Neural crest cell (in vitro differentiated cells): ENCODE data around the gene OR5AN1. TPM values are rescaled to one million over a fixed set of nuclear protein-coding genes. Genes with fewer than 3 reads are reported as not detected.

Experiments used
- DNase-seq: peaks from one replicate; pipeline ENCODE4 v3.0.0; 2021; ENCODE audit warnings: low read depth, mixed read lengths, low spot score
- H3K27ac Mint-ChIP-seq: one replicate; pipeline ENCODE4 v1.8.0; 2021; ENCODE audit warnings: mild to moderate bottlenecking, mixed read lengths; ENCODE audit not compliant: unreplicated experiment
- H3K27me3 Mint-ChIP-seq: 2 replicates; pipeline ENCODE4 v1.8.0; 2021; ENCODE audit warnings: low read depth, mild to moderate bottlenecking, mixed read lengths
- H3K36me3 Mint-ChIP-seq: 2 replicates; pipeline ENCODE4 v1.8.0; 2021; ENCODE audit warnings: low read depth, mild to moderate bottlenecking, mixed read lengths
- H3K4me1 Mint-ChIP-seq: 2 replicates; pipeline ENCODE4 v1.8.0; 2021; ENCODE audit warnings: mixed read lengths
- H3K4me3 Mint-ChIP-seq: one replicate; pipeline ENCODE4 v1.8.0; 2021; ENCODE audit warnings: mild to moderate bottlenecking, mixed read lengths
- H3K9me3 Mint-ChIP-seq: 2 replicates; pipeline ENCODE4 v1.8.0; 2021; ENCODE audit warnings: mixed read lengths
- total RNA-seq: library from RNA; stranded (reverse); gene quantifications from 2 replicates; pipeline ENCODE4 v1.2.1, GENCODE V29; 2021
- TF ChIP-seq, protein P1 (sequence below): fragments of 200-600 bp; sonication (generic); conservative IDR thresholded peaks from 2 replicates; pipeline ENCODE4 v1.5.0; 2021; ENCODE audit warnings: antibody characterized with exemption, mild to moderate bottlenecking

The OR5AN1 gene
- total RNA-seq, 1 donor from 2014 or later = not detected

DNA sequence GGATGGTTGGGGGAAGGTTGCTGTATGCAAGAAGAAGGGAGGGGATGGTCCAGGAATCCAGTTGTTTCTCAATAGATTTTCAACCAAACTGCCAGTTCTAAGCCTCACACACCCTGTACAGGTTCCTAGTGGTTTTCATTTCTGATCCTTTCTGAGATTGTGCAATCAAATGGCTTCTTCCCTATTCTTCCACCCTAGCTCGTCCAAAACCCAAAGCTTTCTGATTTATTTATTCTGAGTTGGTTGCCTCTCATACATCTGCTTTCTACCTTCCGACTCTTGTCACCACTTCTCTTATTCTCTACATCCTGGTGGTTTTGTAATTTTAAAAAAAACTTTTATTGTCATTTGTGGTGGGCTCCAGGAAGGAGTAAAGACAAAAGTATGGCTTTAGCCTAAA, 55.0 kb downstream of the OR5AN1 start:
- peaks cover 7% of the 10 kb centered on the region for H3K27me3 Mint-ChIP-seq
- no peak overlapping the region for H3K27ac Mint-ChIP-seq
- TF ChIP-seq, protein P1, sequence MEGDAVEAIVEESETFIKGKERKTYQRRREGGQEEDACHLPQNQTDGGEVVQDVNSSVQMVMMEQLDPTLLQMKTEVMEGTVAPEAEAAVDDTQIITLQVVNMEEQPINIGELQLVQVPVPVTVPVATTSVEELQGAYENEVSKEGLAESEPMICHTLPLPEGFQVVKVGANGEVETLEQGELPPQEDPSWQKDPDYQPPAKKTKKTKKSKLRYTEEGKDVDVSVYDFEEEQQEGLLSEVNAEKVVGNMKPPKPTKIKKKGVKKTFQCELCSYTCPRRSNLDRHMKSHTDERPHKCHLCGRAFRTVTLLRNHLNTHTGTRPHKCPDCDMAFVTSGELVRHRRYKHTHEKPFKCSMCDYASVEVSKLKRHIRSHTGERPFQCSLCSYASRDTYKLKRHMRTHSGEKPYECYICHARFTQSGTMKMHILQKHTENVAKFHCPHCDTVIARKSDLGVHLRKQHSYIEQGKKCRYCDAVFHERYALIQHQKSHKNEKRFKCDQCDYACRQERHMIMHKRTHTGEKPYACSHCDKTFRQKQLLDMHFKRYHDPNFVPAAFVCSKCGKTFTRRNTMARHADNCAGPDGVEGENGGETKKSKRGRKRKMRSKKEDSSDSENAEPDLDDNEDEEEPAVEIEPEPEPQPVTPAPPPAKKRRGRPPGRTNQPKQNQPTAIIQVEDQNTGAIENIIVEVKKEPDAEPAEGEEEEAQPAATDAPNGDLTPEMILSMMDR = no peak
- DNase-seq = no peak
- no peaks in the 10 kb centered on the region for H3K36me3 Mint-ChIP-seq
- no peak overlapping the region for H3K4me3 Mint-ChIP-seq
- H3K4me1 Mint-ChIP-seq = no peaks in the 10 kb centered on the region
- peaks cover 9% of the 10 kb centered on the region for H3K9me3 Mint-ChIP-seq

DNA sequence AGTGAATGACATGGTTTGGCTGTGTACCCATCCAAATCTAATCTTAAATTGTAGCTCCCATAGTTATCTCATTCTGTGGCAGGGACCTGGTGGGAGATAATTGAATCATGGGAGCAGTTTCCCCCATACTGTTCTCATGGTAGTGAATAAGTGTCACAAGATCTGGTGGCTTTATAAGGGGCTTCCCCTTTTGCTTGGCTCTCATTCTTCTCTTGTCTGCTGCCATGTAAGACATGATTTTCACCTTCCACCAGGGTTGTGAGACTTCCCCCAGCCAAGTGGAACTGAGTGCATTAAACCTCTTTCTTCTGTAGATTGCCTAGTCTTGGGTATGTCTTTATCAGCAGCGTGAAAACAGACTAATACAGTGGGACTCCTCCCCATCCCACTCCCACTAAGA, 56.4 kb downstream of the OR5AN1 start:
- Mint-ChIP-seq H3K27ac (no peak overlapping the region), H3K4me3 (no peak overlapping the region), H3K9me3 (peaks cover 4% of the 10 kb centered on the region), H3K4me1 (no peaks in the 10 kb centered on the region), H3K36me3 (no peaks in the 10 kb centered on the region), H3K27me3 (peaks cover 7% of the 10 kb centered on the region)
- TF ChIP-seq, protein P1 = no peak
- no peak for DNase-seq

DNA sequence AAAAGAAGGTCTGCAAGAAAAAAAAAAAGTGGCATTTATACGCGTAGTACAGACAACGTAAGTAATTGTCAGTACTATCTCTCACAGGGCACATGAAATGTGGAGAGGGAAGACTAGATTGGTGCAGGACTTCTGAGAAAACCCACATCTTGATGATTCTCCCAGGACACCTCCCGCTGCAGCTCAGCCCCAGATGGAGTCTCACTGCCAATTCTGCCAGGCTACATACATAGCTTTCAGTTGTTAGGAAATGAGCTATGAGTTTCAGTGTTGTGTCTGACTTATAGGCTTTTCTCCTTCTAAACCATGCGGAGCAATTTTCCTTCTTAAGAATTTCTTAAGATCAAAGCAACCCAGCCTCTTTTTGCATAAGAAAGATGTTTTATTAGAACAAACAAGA, 57.9 kb downstream of the OR5AN1 start:
- no peak overlapping the region for H3K4me3 Mint-ChIP-seq
- TF ChIP-seq, protein P1 = no peak
- no peaks in the 10 kb centered on the region for H3K36me3 Mint-ChIP-seq
- peaks cover 9% of the 10 kb centered on the region for H3K9me3 Mint-ChIP-seq
- peaks cover 7% of the 10 kb centered on the region for H3K27me3 Mint-ChIP-seq
- H3K27ac Mint-ChIP-seq = no peak overlapping the region
- no peak for DNase-seq
- H3K4me1 Mint-ChIP-seq = no peaks in the 10 kb centered on the region

DNA sequence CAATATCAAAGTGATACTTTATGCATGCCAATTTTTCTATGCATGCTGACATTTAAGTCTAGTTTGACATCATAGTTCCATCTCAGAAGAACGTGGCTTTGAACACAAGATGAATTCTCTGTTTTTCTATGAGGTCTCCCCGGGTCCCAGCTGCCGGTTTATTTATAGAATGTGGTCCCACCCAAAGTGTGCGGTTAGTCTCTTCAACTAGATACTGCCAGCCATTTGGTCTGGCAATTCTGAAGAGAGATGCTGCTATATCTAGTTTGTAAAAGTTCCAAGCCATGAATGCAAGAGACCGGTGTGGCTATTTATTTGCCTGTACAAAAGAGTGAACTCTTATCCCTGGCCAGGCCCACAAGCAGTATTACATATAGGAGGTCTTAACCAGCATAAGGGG, 58.3 kb downstream of the OR5AN1 start:
- Mint-ChIP-seq H3K4me1 (no peaks in the 10 kb centered on the region), H3K9me3 (peaks cover 9% of the 10 kb centered on the region), H3K27me3 (peaks cover 7% of the 10 kb centered on the region), H3K36me3 (no peaks in the 10 kb centered on the region), H3K27ac (no peak overlapping the region), H3K4me3 (no peak overlapping the region)
- DNase-seq = no peak
- TF ChIP-seq, protein P1 = no peak

DNA sequence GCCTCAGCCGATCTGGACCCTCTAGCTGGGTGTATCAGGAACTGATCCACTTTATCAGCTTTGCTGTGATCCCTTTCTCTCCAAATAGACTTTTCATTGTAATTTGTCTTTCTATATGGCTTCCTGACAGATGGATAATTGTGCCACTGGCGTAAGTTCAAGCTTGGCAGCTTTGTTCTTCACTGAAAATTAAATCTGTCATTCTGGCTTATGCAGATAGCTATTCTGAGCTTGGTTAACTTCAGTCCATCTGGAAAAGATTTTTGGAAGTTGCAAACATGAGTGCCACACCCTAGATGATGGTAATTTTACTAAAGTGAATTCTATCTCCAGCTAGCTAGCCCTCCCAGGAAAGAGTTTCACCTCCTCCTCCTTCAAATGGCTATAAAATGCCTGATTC, 59.5 kb downstream of the OR5AN1 start:
- Mint-ChIP-seq H3K9me3 (peaks cover 6% of the 10 kb centered on the region), H3K4me1 (no peaks in the 10 kb centered on the region), H3K27me3 (peaks cover 7% of the 10 kb centered on the region), H3K4me3 (no peak overlapping the region), H3K36me3 (no peaks in the 10 kb centered on the region), H3K27ac (no peak overlapping the region)
- DNase-seq = no peak
- TF ChIP-seq, protein P1 = no peak

Other genes with a start within 250 kb of the OR5AN1 start
- 23.4 and 25.8 TPM in 2 replicates for gene FAM111A, start 216.0 kb upstream of the OR5AN1 start, total RNA-seq
- gene DTX4, start 186.8 kb upstream of the OR5AN1 start, total RNA-seq = 129 and 139 TPM in 2 replicates
- gene MPEG1, start 146.0 kb upstream of the OR5AN1 start, total RNA-seq = not detected in 2 replicates
- gene OR5A2, start 67.5 kb downstream of the OR5AN1 start, total RNA-seq = not detected in 2 replicates
- gene OR5A1, start 77.6 kb downstream of the OR5AN1 start, total RNA-seq = not detected in 2 replicates
- gene OR4D6, start 98.1 kb downstream of the OR5AN1 start, total RNA-seq = not detected in 2 replicates
- gene OR4D10, start 114.4 kb downstream of the OR5AN1 start, total RNA-seq = not detected in 2 replicates
- not detected in 2 replicates for gene OR4D11, start 144.7 kb downstream of the OR5AN1 start, total RNA-seq
- gene OR4D9, start 152.6 kb downstream of the OR5AN1 start, total RNA-seq = not detected in 2 replicates